Adrenal gland (tissue), 5 donors: ENCODE data around the gene RIC8B.

ENCODE experiments used
- CTCF ChIP-seq, 6 experiments: fragments of 450-650 bp in 4 of 6; fragments of 200-600 bp in 2 of 6; sonication (generic) in 1 of 6; IDR thresholded peaks; 1 replicate in 5 of 6; 2 replicates in 1 of 6; pipeline versions ENCODE4 v1.5.1 to v1.8.0; 2016 to 2021; ENCODE audit warnings: antibody characterized with exemption in 6 of 6, mild to moderate bottlenecking in 2 of 6, moderate library complexity in 1 of 6
- POLR2A ChIP-seq, 2 donors: fragments of 450-650 bp; IDR thresholded peaks; one replicate each; pipeline ENCODE4 v1.6.1; 2017; ENCODE audit warnings: antibody characterized with exemption in 2 of 2, mild to moderate bottlenecking in 2 of 2, moderate library complexity in 1 of 2
- donor health status: DM: no; HTN: no; CAD: no.

DNA sequence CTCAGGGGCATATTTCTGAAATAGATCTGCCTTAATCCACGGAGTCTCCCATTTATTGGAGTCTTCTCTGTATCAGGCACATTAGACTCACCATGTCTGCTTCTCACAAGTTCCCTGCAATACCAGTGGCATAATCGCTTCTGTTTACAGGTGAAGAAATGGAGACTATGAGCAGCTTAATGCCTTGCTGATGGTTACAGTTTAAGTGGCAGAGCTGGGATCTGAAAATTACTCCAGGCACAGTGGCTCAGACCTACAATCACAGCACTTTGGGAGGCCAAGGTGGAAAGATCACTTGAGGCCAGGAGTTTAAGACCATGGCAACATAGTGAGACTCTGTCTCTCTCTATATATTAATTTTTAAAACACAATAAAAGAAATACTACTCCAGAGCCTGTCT lies 7.3 kb upstream of the RIC8B start:
- no peak for TF ChIP-seq CTCF (IDR thresholded peaks at IDR 0.05)
- TF ChIP-seq POLR2A (IDR thresholded peaks at IDR 0.05) = no peak
